Effector memory CD4-positive, alpha-beta T cell (primary cell): ENCODE measurements around the gene TSHZ2.

Experiments used
- DNase-seq, 3 donors: peaks; one replicate each; pipeline ENCODE4 v3.0.0-alpha.2; 2020
- H3K27ac ChIP-seq: 2 replicates; pipeline ENCODE4 v1.7.0; 2013; ENCODE audit warnings: mild to moderate bottlenecking, low read length, moderate library complexity; ENCODE audit not compliant: insufficient read depth, poor library complexity, severe bottlenecking
- H3K27me3 ChIP-seq: replicated peaks from 2 replicates; pipeline ENCODE4 v1.7.0; 2013; ENCODE audit warnings: mild to moderate bottlenecking, low read length; ENCODE audit not compliant: insufficient read depth, control insufficient read depth, poor library complexity, severe bottlenecking
- H3K36me3 ChIP-seq: 2 replicates; pipeline ENCODE4 v1.7.0; 2013; ENCODE audit warnings: mild to moderate bottlenecking, low read length, moderate library complexity; ENCODE audit not compliant: control insufficient read depth, insufficient read depth
- H3K4me1 ChIP-seq: 2 replicates; pipeline ENCODE4 v1.7.0; 2013; ENCODE audit warnings: low read length, mild to moderate bottlenecking; ENCODE audit not compliant: control insufficient read depth, insufficient read depth, poor library complexity, severe bottlenecking
- H3K4me3 ChIP-seq: 2 replicates; pipeline ENCODE4 v1.7.0; 2013; ENCODE audit warnings: low read length, low read depth, mild to moderate bottlenecking; ENCODE audit not compliant: insufficient read depth, poor library complexity, severe bottlenecking
- H3K9me3 ChIP-seq: 2 replicates; pipeline ENCODE4 v1.7.0; 2013; ENCODE audit warnings: mild to moderate bottlenecking, low read length, moderate library complexity; ENCODE audit not compliant: control insufficient read depth

TSHZ2 gene

DNA sequence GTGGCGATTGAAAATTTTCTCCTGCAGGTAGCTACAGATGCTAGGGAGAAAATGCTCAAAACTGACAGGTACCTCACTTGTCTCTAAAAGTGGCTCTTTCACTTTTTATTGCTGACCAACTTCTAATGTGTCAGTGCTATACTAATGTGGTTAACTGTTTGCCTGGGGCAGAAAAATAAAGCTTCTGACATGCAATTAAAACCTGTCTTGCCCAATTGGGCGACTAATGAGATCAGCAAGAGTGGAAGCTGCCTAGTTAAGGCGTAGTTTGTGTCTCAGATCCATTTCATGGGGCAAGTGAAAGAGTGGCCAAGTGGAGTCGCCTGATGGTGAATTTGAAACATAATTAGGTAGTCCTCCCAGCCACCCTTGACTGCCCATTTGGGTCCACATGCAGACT, 193.3 kb downstream of the TSHZ2 start:
- H3K27ac ChIP-seq, result no peak overlapping the region
- H3K27me3 ChIP-seq, result no peaks in the 10 kb centered on the region
- DNase-seq, result no peak
- H3K36me3 ChIP-seq, result no peaks in the 10 kb centered on the region
- no peaks in the 10 kb centered on the region for H3K9me3 ChIP-seq
- no peaks in the 10 kb centered on the region for H3K4me1 ChIP-seq
- no peak overlapping the region for H3K4me3 ChIP-seq

GRCh38 chr20:53168491-53168890, 196.3 kb downstream of the TSHZ2 start:
- H3K4me3 ChIP-seq, result no peak overlapping the region
- DNase-seq, result no peak
- H3K4me1 ChIP-seq, result no peaks in the 10 kb centered on the region
- H3K27ac ChIP-seq, result no peak overlapping the region
- no peaks in the 10 kb centered on the region for H3K36me3 ChIP-seq
- H3K27me3 ChIP-seq, result no peaks in the 10 kb centered on the region
- no peaks in the 10 kb centered on the region for H3K9me3 ChIP-seq

GRCh38 chr20:53170196-53170595, 198.0 kb downstream of the TSHZ2 start:
- Histone ChIP-seq H3K4me3 (no peak overlapping the region), H3K27me3 (no peaks in the 10 kb centered on the region), H3K9me3 (no peaks in the 10 kb centered on the region), H3K27ac (no peak overlapping the region), H3K4me1 (no peaks in the 10 kb centered on the region), H3K36me3 (no peaks in the 10 kb centered on the region)
- no peak for DNase-seq

DNA sequence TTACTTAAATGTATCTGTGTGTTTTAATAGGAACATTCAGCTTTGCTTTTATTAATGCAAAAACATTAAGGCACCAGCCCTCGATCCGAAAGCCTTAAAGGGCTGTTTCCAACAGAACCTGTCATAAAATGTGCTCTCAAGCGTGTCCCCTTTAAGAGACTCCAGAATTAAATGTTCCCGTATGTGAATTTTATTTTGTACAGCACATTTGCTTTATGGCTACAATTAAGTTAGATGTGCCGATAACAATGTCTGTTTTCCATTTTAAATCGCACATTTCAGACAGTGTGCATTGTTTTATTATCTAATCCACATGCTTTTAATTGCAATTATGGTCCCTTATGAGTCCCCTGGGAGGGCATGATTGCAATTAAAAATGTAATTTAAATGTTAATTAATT, 198.9 kb downstream of the TSHZ2 start:
- H3K36me3 ChIP-seq, result no peaks in the 10 kb centered on the region
- DNase-seq, result no peak
- no peak overlapping the region for H3K4me3 ChIP-seq
- no peak overlapping the region for H3K27ac ChIP-seq
- no peaks in the 10 kb centered on the region for H3K27me3 ChIP-seq
- H3K9me3 ChIP-seq, result no peaks in the 10 kb centered on the region
- no peaks in the 10 kb centered on the region for H3K4me1 ChIP-seq

- no peak for DNase-seq
- Histone ChIP-seq H3K4me3 (no peak overlapping the region), H3K9me3 (no peaks in the 10 kb centered on the region), H3K27me3 (no peaks in the 10 kb centered on the region), H3K27ac (no peak overlapping the region), H3K4me1 (no peaks in the 10 kb centered on the region), H3K36me3 (no peaks in the 10 kb centered on the region)
Measured at GRCh38 chr20:53174454-53174853, 202.3 kb downstream of the TSHZ2 start.

DNA sequence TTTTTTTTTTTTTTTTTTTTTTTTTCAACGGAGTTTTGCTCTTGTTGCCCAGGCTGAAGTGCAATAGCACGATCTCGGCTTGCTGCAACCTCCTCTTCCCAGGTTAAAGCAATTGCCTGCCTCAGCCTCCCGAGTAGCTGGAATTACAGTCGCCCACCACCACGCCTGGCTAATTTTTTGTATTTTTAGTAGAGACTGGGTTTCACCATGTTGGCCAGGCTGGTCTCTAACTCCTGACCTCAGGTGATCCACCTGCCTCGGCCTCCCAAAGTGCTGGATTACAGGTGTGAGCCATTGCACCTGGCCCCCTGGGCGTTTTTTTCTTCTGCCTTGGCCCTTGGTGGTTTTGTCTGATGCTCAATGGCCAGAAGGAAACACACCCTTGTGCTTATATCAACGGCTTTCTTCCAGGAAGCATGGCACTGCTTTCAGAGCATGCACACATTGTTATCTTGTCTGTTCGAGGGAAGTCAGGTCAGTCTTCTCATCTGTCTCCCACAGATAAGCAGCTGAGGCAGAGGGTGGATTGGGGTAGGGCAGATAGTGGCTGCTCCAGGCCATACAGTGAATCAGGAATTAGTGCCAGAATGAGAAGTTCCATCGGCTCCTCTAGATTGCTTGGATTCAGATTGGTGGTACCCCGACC, 203.1 kb downstream of the TSHZ2 start:
- no peak for DNase-seq

GRCh38 chr20:53176134-53176533, 204.0 kb downstream of the TSHZ2 start:
- H3K27me3 ChIP-seq, result no peaks in the 10 kb centered on the region
- no peaks in the 10 kb centered on the region for H3K4me1 ChIP-seq
- no peak overlapping the region for H3K27ac ChIP-seq
- no peak overlapping the region for H3K4me3 ChIP-seq
- no peak for DNase-seq
- H3K36me3 ChIP-seq, result no peaks in the 10 kb centered on the region
- no peaks in the 10 kb centered on the region for H3K9me3 ChIP-seq

More for the DNA sequence above, 203.1 kb downstream of the TSHZ2 start:
- H3K36me3 ChIP-seq, result no peaks in the 10 kb centered on the region
- no peaks in the 10 kb centered on the region for H3K4me1 ChIP-seq
- H3K4me3 ChIP-seq, result no peak overlapping the region
- no peaks in the 10 kb centered on the region for H3K9me3 ChIP-seq
- no peaks in the 10 kb centered on the region for H3K27me3 ChIP-seq
- no peak overlapping the region for H3K27ac ChIP-seq

DNA sequence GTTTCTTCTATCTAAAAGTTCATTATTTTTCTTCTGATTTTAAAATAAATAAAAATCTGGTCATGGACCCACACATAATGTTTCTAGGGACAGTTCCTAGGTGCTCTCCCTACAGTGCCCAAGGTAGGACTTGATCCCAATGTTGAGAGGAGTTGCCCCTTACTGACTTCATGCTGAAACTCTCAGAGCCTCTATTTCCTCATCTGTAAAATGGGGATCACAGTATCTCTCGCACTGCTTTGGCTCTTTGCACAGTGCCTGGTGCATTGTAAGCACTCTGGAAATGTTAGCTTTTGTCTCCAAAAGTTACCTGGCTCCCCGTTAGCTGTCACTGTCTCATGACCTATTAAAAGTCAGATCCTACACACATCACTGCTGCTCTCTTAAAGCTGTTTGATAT, 205.5 kb downstream of the TSHZ2 start:
- Histone ChIP-seq H3K9me3 (no peaks in the 10 kb centered on the region), H3K4me1 (no peaks in the 10 kb centered on the region), H3K36me3 (no peaks in the 10 kb centered on the region), H3K4me3 (no peak overlapping the region), H3K27ac (no peak overlapping the region), H3K27me3 (no peaks in the 10 kb centered on the region)
- no peak for DNase-seq

- Histone ChIP-seq H3K4me3 (no peak overlapping the region), H3K4me1 (no peaks in the 10 kb centered on the region), H3K36me3 (no peaks in the 10 kb centered on the region), H3K27me3 (no peaks in the 10 kb centered on the region), H3K27ac (no peak overlapping the region), H3K9me3 (no peaks in the 10 kb centered on the region)
- DNase-seq, result no peak
Measured at GRCh38 chr20:53179749-53180148, 207.6 kb downstream of the TSHZ2 start.

DNA sequence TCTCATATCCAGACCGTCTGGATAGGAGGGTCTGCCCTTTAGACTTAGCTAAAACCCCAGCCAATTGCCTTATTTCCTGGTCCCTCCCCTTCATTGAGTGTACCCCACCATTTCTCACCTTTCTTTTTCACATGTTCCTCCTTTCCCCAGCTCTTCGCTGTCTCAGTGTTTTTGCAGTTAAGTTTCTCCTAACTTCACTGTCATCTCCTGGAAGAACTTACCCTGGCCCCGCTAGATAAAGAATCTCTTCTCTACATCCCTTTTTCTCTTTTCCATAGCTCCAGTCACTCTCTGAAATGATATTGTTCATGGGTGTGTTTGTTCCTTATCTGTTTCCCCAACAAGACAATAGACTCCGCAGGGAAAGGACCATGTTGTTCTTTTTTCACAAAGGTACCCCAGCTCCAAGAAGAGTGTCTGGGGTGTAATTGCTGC, 208.8 kb downstream of the TSHZ2 start:
- Histone ChIP-seq H3K4me3 (no peak overlapping the region), H3K36me3 (no peaks in the 10 kb centered on the region), H3K27me3 (no peaks in the 10 kb centered on the region), H3K4me1 (no peaks in the 10 kb centered on the region), H3K9me3 (no peaks in the 10 kb centered on the region), H3K27ac (no peak overlapping the region)
- no peak for DNase-seq
